A673 (cell line): Measurements from ENCODE around the gene USP25.

Experiments used
- CTCF ChIP-seq: fragments of 300-800, 200-600 bp; sonication (generic); conservative IDR thresholded peaks from 2 replicates; pipeline ENCODE4 v1.5.1; 2017; ENCODE audit warnings: low read depth, mild to moderate bottlenecking, antibody characterized with exemption, low read length, moderate library complexity, mixed read lengths
- EZH2 ChIP-seq: fragments of 200-600 bp; sonication (generic); IDR thresholded peaks from 2 replicates; pipeline ENCODE4 v1.6.1; 2017; ENCODE audit warnings: borderline replicate concordance, low read depth, mild to moderate bottlenecking, mixed read lengths, antibody characterized with exemption, low read length; ENCODE audit not compliant: poor library complexity, severe bottlenecking

DNA sequence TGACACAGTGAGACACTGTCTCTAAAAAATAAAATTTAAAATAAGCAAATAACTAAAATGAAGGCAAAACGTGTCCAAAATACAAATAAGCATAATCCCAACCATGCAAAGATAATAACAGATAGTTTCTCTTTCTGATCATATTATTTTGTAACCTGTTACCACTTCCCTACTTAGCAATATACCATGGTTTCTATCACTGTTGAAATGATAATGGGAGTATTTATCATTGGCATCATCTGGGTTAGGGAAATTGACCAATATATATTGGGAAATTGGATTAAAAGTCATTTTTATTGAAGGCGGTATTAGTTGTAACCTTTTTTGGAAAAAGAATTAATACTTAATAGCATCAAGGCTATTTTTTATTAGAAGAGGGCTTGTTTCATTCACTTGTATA is 47.0 kb downstream of the USP25 start:
- TF ChIP-seq CTCF (no peak), EZH2 (no peak)
